A549 (cell line): ENCODE measurements around the gene OXT. TPM values are rescaled to one million over a fixed set of nuclear protein-coding genes. Genes with fewer than 3 reads are reported as not detected.

Experiments
- ATAC-seq, 2 experiments: fragments of 200-7000 bp in 1 of 2; fragments of >200 bp in 1 of 2; cut with Nextera tagmentation in 1 of 2; cut with Tn5 transposase in 1 of 2; 3 replicates each; pipeline versions ENCODE4 v1.8.0 to v1.9.1; 2018 to 2020; ENCODE audit warnings: mild to moderate bottlenecking in 1 of 2, moderate library complexity in 1 of 2
- CTCF ChIA-PET: fragments of 300-600 bp; sonication (Branson Sonifier 250); formaldehyde crosslinking; extraction: SDS; loops from one replicate; lab custom pipeline; 2021; ENCODE audit warnings: antibody characterized with exemption, inconsistent platforms; lab: Yijun Ruan, JAX
- POLR2A ChIA-PET: fragments of 350-600 bp; formaldehyde crosslinking; extraction: SDS; loops from one replicate; lab custom pipeline; 2021; ENCODE audit warnings: antibody characterized with exemption, inconsistent platforms; lab: Yijun Ruan, JAX
- DNase-seq, 2 experiments: peaks; one replicate each; pipeline versions ENCODE4 v3.0.0 to v3.0.0-alpha.2; 2011 to 2016; ENCODE audit warnings: low read depth in 1 of 2, low spot score in 1 of 2
- FAIRE-seq: peaks from 2 replicates; lab custom pipeline; 2011; peaks lifted over from hg19 to GRCh38; lab: Jason Lieb, UNC
- H3K27ac ChIP-seq, 2 experiments: fragments of >200 bp; sonication (Bioruptor Twin); formaldehyde crosslinking; 3 replicates each; pipeline ENCODE4 v1.5.1; 2016 to 2017
- H3K4me1 ChIP-seq: fragments of >200 bp; sonication (Bioruptor Twin); formaldehyde crosslinking; 3 replicates; pipeline ENCODE4 v1.6.1; 2016
- H3K4me2 ChIP-seq: fragments of >200 bp; sonication (Bioruptor Twin); formaldehyde crosslinking; 3 replicates; pipeline ENCODE4 v1.6.1; 2016
- H3K4me3 ChIP-seq: fragments of >200 bp; sonication (Bioruptor Twin); formaldehyde crosslinking; 3 replicates; pipeline ENCODE4 v1.5.1; 2016
- H3K9me3 ChIP-seq: fragments of >200 bp; sonication (Bioruptor Twin); formaldehyde crosslinking; 3 replicates; pipeline ENCODE4 v1.6.1; 2016
- CBX2 ChIP-seq: fragments of 200-600 bp; sonication (generic); IDR thresholded peaks from 2 replicates; pipeline ENCODE4 v1.6.1; 2016; ENCODE audit warnings: low read depth, mild to moderate bottlenecking, borderline replicate concordance
- CBX8 ChIP-seq: fragments of 200-600 bp; sonication (generic); IDR thresholded peaks from 2 replicates; pipeline ENCODE4 v1.6.1; 2016
- CEBPB ChIP-seq, 2 experiments: fragments of >200 bp in 1 of 2; sonication (Bioruptor Twin) in 1 of 2; formaldehyde crosslinking in 1 of 2; IDR thresholded peaks; 2 replicates each; pipeline ENCODE4 v1.6.1; 2012 to 2016
- CHD2 ChIP-seq: fragments of 150-350 bp; IDR thresholded peaks from 2 replicates; pipeline ENCODE4 v1.6.1; 2014; ENCODE audit warnings: low read length; ENCODE audit not compliant: partially characterized antibody
- EHF ChIP-seq: fragments of 250-450 bp; sonication (Bioruptor Pico); IDR thresholded peaks from 2 replicates; pipeline ENCODE4 v1.5.0; 2020; ENCODE audit warnings: mild to moderate bottlenecking
- EHMT2 ChIP-seq: fragments of 200-600 bp; sonication (generic); IDR thresholded peaks from 2 replicates; pipeline ENCODE4 v1.6.1; 2016; ENCODE audit warnings: antibody characterized with exemption, low read depth, mild to moderate bottlenecking, moderate library complexity
- FOSL2 ChIP-seq, 2 experiments: fragments of 450-650 bp in 1 of 2; fragments of >200 bp in 1 of 2; sonication (Bioruptor Twin) in 1 of 2; formaldehyde crosslinking; IDR thresholded peaks; 2 replicates each; pipeline versions ENCODE4 v1.5.0 to v1.6.1; 2016 to 2020; ENCODE audit warnings: mild to moderate bottlenecking in 1 of 2, moderate library complexity in 1 of 2
- FOXS1 ChIP-seq: fragments of 250-450 bp; sonication (Bioruptor Pico); IDR thresholded peaks from 2 replicates; pipeline ENCODE4 v1.5.0; 2020; ENCODE audit warnings: mild to moderate bottlenecking, moderate library complexity
- HOXA7 ChIP-seq: fragments of 250-450 bp; sonication (Bioruptor Pico); IDR thresholded peaks from 2 replicates; pipeline ENCODE4 v1.5.0; 2020; ENCODE audit warnings: mild to moderate bottlenecking, moderate library complexity
- KDM1A ChIP-seq: fragments of 200-600 bp; sonication (generic); IDR thresholded peaks from 2 replicates; pipeline ENCODE4 v1.6.1; 2016; ENCODE audit warnings: low read depth, mild to moderate bottlenecking
- KDM5A ChIP-seq: fragments of 200-600 bp; sonication (generic); IDR thresholded peaks from 2 replicates; pipeline ENCODE4 v1.6.1; 2016; ENCODE audit warnings: antibody characterized with exemption, mild to moderate bottlenecking
- MAZ ChIP-seq: fragments of 150-350 bp; IDR thresholded peaks from 2 replicates; pipeline ENCODE4 v1.6.1; 2014; ENCODE audit warnings: antibody characterized with exemption, low read depth, low read length, borderline replicate concordance
- MYC ChIP-seq: IDR thresholded peaks from 2 replicates; pipeline ENCODE4 v1.6.1; 2012; ENCODE audit warnings: mild to moderate bottlenecking, inconsistent platforms, low read length, improper control_type of control experiment, borderline replicate concordance
- NPAS2 ChIP-seq: fragments of 250-450 bp; sonication (Bioruptor Pico); IDR thresholded peaks from 2 replicates; pipeline ENCODE4 v1.8.0; 2022; ENCODE audit warnings: mild to moderate bottlenecking, moderate library complexity, borderline replicate concordance
- PHF8 ChIP-seq: fragments of 200-600 bp; sonication (generic); IDR thresholded peaks from 2 replicates; pipeline ENCODE4 v1.6.1; 2016; ENCODE audit warnings: low read depth, mild to moderate bottlenecking, antibody characterized with exemption, moderate library complexity, borderline replicate concordance
- POLR2AphosphoS2 ChIP-seq: conservative IDR thresholded peaks from 2 replicates; pipeline ENCODE4 v1.6.1; 2012; ENCODE audit warnings: low read length, improper control_type of control experiment, inconsistent platforms
- RAD21 ChIP-seq, 2 experiments: fragments of >200 bp in 1 of 2; sonication (Bioruptor Twin) in 1 of 2; formaldehyde crosslinking in 1 of 2; IDR thresholded peaks in 1 of 2; conservative IDR thresholded peaks in 1 of 2; 2 replicates in 1 of 2; 3 replicates in 1 of 2; pipeline ENCODE4 v1.6.1; 2012 to 2018; ENCODE audit warnings: inconsistent platforms in 1 of 2
- ZC3H11A ChIP-seq: fragments of 450-650 bp; IDR thresholded peaks from 2 replicates; pipeline ENCODE4 v1.6.1; 2014; ENCODE audit warnings: antibody characterized with exemption, mild to moderate bottlenecking
- ZSCAN20 ChIP-seq: fragments of 250-450 bp; sonication (Bioruptor Pico); IDR thresholded peaks from 2 replicates; pipeline ENCODE4 v1.8.0; 2022; ENCODE audit warnings: mild to moderate bottlenecking, moderate library complexity
- WGBS: methylation state at CpG from one replicate; pipeline ENCODE4 v1.1.6; 2017; ENCODE audit errors: missing lambda C conversion rate; 5-methylcytosine and 5-hydroxymethylcytosine counted together
- polyA plus RNA-seq, 4 experiments: library from polyadenylated mRNA; depleted of rRNA in 3 of 4; stranded (reverse); fragments of >200 nt; fragmentation: RNase III in 1 of 4; extraction: RNeasy Plus Mini Kit Qiagen cat#74134 plus additional on column Dnase treatment in 1 of 4; gene quantifications; 2 replicates in 3 of 4; 3 replicates in 1 of 4; pipeline ENCODE4 v1.2.3, GENCODE V29; 2011 to 2017
- TF ChIP-seq, protein P1 (sequence below): fragments of 250-450 bp; sonication (Bioruptor Pico); IDR thresholded peaks from 2 replicates; pipeline ENCODE4 v1.5.0; 2020; ENCODE audit warnings: low read depth, mild to moderate bottlenecking, moderate library complexity
- TF ChIP-seq, protein P2 (sequence below): fragments of >200 bp; sonication (Bioruptor Twin); formaldehyde crosslinking; IDR thresholded peaks from 3 replicates; pipeline ENCODE4 v1.6.1; 2016
- TF ChIP-seq, protein P3 (sequence below): fragments of 200-600 bp; sonication (generic); IDR thresholded peaks from 2 replicates; pipeline ENCODE4 v1.6.1; 2016; ENCODE audit warnings: antibody characterized with exemption, mild to moderate bottlenecking, moderate library complexity
- TF ChIP-seq, protein P4 (sequence below): fragments of >200 bp; sonication (Bioruptor Twin); formaldehyde crosslinking; IDR thresholded peaks from 2 replicates; pipeline ENCODE4 v1.6.1; 2016

The OXT gene
- polyA plus RNA-seq, 2 of the 4 experiments (the other 2 are of a cell fraction), result not detected

DNA sequence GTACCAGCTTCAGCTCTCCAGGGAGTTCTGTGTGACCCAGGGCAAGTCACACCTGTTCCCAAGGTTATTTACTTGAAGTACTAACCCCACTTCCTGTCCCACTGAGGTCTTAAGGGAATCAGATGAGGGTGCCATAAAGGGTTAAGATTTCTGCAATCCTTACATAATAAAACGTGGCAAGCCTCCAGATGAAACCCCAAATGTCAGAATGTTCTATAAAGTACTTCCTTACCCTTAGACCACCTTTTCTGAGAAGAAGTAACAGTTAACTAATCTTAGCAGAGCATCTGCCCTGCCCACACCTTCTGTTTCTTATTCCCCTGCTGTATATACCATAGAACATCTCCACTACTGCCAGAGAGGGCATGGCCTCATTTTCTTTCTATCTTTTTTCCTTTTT is 19.1 kb downstream of the OXT start:
- no peaks in the 10 kb centered on the region for H3K4me1 ChIP-seq
- 5% methylated on average over 1 of the region's 1 CpG for WGBS
- no peaks in the 10 kb centered on the region for H3K9me3 ChIP-seq
- ChIA-PET POLR2A (no interaction called here), CTCF (interaction anchor here (0.6 to 1.5 kb wide), 5 partner anchors 18 to 152 kb away, joined by 3 to 4 read pairs (median 3); no protein-coding TSS in a partner anchor)
- no peak overlapping the region for H3K4me2 ChIP-seq
- no peak overlapping the region for H3K4me3 ChIP-seq
- no peak overlapping the region for H3K27ac ChIP-seq
- TF ChIP-seq CEBPB (IDR thresholded peaks at IDR 0.05) (no peak), RAD21 (conservative IDR thresholded peaks at IDR 0.05 in 1 of 2, IDR thresholded peaks at IDR 0.05 in 1 of 2) (no peak), CBX2 (no peak), KDM1A (no peak), PHF8 (no peak), MYC (no peak), KDM5A (no peak), EHMT2 (no peak), MAZ (no peak), FOSL2 (IDR thresholded peaks at IDR 0.05) (no peak), FOSL2 (CRISPR knock-in tag; IDR thresholded peaks at IDR 0.05) (no peak), NPAS2 (CRISPR knock-in tag) (no peak), EHF (no peak), POLR2AphosphoS2 (no peak), HOXA7 (no peak), ZSCAN20 (CRISPR knock-in tag) (no peak)
- TF ChIP-seq, protein P1, sequence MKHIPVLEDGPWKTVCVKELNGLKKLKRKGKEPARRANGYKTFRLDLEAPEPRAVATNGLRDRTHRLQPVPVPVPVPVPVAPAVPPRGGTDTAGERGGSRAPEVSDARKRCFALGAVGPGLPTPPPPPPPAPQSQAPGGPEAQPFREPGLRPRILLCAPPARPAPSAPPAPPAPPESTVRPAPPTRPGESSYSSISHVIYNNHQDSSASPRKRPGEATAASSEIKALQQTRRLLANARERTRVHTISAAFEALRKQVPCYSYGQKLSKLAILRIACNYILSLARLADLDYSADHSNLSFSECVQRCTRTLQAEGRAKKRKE, result no peak
- TF ChIP-seq, protein P2, sequence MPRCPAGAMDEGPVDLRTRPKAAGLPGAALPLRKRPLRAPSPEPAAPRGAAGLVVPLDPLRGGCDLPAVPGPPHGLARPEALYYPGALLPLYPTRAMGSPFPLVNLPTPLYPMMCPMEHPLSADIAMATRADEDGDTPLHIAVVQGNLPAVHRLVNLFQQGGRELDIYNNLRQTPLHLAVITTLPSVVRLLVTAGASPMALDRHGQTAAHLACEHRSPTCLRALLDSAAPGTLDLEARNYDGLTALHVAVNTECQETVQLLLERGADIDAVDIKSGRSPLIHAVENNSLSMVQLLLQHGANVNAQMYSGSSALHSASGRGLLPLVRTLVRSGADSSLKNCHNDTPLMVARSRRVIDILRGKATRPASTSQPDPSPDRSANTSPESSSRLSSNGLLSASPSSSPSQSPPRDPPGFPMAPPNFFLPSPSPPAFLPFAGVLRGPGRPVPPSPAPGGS, result no peak
- ATAC-seq, result no peak
- DNase-seq, result no peak
- no peak for FAIRE-seq

DNA sequence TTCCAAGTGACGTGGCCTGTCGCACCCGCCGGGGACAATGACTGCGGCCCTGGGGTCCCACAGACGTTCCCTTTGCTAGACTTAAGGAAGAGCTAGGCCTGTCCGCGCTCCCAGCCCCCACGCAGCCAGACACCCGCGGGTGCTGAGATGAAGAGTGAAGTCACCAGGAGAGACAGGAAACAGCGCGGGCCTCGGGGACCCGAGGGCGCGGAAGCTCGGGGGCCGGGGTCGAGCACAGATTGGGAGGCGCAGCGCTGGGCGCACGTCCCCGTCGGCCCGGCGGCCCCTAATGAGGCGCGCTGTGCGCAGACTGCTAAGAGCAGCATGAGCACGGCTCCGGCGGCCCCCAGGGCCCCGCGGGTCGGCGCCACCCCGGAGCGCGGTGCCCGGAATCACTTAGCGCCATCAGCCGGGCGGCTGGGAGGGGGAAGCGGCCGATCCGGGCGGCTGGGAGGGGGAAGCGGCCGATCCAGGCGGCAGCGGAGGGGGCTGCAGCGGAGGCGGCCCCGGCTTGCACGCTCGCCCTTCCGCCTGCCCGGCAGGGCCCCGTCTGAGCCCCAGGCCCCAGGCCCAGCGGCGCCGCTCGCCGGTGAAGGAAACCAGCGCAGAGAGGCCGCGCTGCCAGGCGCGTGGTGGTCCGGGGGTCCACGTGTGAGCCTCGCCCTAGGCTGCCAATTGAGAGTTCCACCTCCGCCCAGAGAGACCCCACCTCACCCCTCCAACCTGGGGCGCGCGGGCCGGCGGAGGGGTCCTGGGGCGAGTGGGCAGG is 21.4 kb downstream of the OXT start:
- H3K4me2 ChIP-seq, result no peak overlapping the region
- no peak for ATAC-seq
- DNase-seq, result no peak
- TF ChIP-seq CHD2 (no peak), FOXS1 (CRISPR knock-in tag) (no peak), ZC3H11A (no peak), CBX8 (no peak), RAD21 (conservative IDR thresholded peaks at IDR 0.05 in 1 of 2, IDR thresholded peaks at IDR 0.05 in 1 of 2) (no peak)
- TF ChIP-seq, protein P3, sequence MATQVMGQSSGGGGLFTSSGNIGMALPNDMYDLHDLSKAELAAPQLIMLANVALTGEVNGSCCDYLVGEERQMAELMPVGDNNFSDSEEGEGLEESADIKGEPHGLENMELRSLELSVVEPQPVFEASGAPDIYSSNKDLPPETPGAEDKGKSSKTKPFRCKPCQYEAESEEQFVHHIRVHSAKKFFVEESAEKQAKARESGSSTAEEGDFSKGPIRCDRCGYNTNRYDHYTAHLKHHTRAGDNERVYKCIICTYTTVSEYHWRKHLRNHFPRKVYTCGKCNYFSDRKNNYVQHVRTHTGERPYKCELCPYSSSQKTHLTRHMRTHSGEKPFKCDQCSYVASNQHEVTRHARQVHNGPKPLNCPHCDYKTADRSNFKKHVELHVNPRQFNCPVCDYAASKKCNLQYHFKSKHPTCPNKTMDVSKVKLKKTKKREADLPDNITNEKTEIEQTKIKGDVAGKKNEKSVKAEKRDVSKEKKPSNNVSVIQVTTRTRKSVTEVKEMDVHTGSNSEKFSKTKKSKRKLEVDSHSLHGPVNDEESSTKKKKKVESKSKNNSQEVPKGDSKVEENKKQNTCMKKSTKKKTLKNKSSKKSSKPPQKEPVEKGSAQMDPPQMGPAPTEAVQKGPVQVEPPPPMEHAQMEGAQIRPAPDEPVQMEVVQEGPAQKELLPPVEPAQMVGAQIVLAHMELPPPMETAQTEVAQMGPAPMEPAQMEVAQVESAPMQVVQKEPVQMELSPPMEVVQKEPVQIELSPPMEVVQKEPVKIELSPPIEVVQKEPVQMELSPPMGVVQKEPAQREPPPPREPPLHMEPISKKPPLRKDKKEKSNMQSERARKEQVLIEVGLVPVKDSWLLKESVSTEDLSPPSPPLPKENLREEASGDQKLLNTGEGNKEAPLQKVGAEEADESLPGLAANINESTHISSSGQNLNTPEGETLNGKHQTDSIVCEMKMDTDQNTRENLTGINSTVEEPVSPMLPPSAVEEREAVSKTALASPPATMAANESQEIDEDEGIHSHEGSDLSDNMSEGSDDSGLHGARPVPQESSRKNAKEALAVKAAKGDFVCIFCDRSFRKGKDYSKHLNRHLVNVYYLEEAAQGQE, result no peak
- TF ChIP-seq, protein P4, sequence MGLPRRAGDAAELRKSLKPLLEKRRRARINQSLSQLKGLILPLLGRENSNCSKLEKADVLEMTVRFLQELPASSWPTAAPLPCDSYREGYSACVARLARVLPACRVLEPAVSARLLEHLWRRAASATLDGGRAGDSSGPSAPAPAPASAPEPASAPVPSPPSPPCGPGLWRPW, result no peak
- TF ChIP-seq, protein P1, result no peak
- ChIA-PET POLR2A (interaction anchor here (0.5 kb wide), 1 partner anchor 23 kb away, joined by 3 read pairs; no protein-coding TSS in a partner anchor), CTCF (interaction anchor here (0.6 to 1.1 kb wide), 4 partner anchors 12 to 149 kb away, joined by 3 to 5 read pairs (median 3); no protein-coding TSS in a partner anchor)
- no peak overlapping the region for H3K27ac ChIP-seq
- H3K9me3 ChIP-seq, result no peaks in the 10 kb centered on the region
- 81% methylated on average over 60 of the region's 81 CpGs for WGBS
- no peaks in the 10 kb centered on the region for H3K4me1 ChIP-seq
- FAIRE-seq, result no peak
- H3K4me3 ChIP-seq, result no peak overlapping the region
